Measurements from ENCODE around the gene PSMF1.

Gene PSMF1

GRCh38 chr20:1183153-1183552 is 64.8 kb downstream of the PSMF1 start:
- no peak for DNase-seq (ENCODE audit: extremely low read depth, low read depth)
- no peak for TF ChIP-seq CTCF (IDR thresholded peaks at IDR 0.05; ENCODE audit: low read depth, low read length)

GRCh38 chr20:1184260-1184637 is 65.8 kb downstream of the PSMF1 start:
- TF ChIP-seq CTCF (IDR thresholded peaks at IDR 0.05; ENCODE audit: low read depth, low read length), result no peak
- no peak for DNase-seq (ENCODE audit: extremely low read depth, low read depth)

- DNase-seq (ENCODE audit: extremely low read depth, low read depth), result no peak
- no peak for TF ChIP-seq CTCF (IDR thresholded peaks at IDR 0.05; ENCODE audit: low read depth, low read length)
These were observed 66.4 kb downstream of the PSMF1 start, which contains the start of gene TMEM74B for GRCh38 chr20:1184638-1185315. TMEM74B (minus strand) TSS chr20:1184981; CDS start chr20:1183801, 1,180 bp downstream.

- no peak for DNase-seq (ENCODE audit: extremely low read depth, low read depth)
- TF ChIP-seq CTCF (IDR thresholded peaks at IDR 0.05; ENCODE audit: low read depth, low read length), result no peak
These were observed 66.9 kb downstream of the PSMF1 start for GRCh38 chr20:1185316-1185741.

GRCh38 chr20:1185790-1186334 is 67.5 kb downstream of the PSMF1 start:
- peak; percentile 55 for TF ChIP-seq CTCF (IDR thresholded peaks at IDR 0.05; ENCODE audit: low read depth, low read length)
- DNase-seq (ENCODE audit: extremely low read depth, low read depth), result no peak

- no peak for DNase-seq (ENCODE audit: extremely low read depth, low read depth)
- no peak for TF ChIP-seq CTCF (IDR thresholded peaks at IDR 0.05; ENCODE audit: low read depth, low read length)
These were observed 68.1 kb downstream of the PSMF1 start for GRCh38 chr20:1186367-1186991.

- no peak for DNase-seq (ENCODE audit: extremely low read depth, low read depth)
- TF ChIP-seq CTCF (IDR thresholded peaks at IDR 0.05; ENCODE audit: low read depth, low read length), result no peak
These were observed 69.3 kb downstream of the PSMF1 start for GRCh38 chr20:1187605-1188171.
